SKM-1 treated with dmso at 0.1 percent for 144 hours (cell line): ENCODE measurements around the gene TRIM31.

Experiments used
- DNase-seq: peaks from one replicate; lab custom pipeline; 2025; ENCODE audit not compliant: unreplicated experiment; lab: John Stamatoyannopoulos, UW

TRIM31 gene

GRCh38 chr6:30055513-30055912 is 57.4 kb downstream of the TRIM31 start:
- DNase-seq = no peak

GRCh38 chr6:30053682-30054081 is 59.2 kb downstream of the TRIM31 start:
- no peak for DNase-seq
